ENCODE data around the gene AFDN. TPM values are rescaled to one million over a fixed set of nuclear protein-coding genes. Genes with fewer than 3 reads are reported as not detected.

Gene AFDN
- total RNA-seq, 6 donors from 2014 or later = 149 to 517 (median 265) TPM

DNA sequence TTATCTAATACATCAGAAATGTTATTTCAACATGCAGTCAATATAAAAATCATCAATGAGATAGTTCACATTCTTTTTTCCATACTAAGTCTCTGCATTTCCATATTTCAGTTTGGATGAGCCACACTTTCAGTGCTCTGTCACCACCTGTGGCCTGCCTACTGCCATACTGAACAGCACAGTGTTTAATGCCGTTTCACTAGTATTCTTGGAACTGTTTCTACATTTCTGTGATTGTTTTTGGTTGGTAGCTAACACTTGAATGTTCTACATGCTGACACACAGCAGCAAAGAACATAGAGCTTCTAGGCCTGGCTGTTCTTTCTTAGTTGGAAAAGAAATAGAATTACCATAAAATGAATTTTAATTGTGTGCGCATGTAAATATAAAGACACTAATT lies 109.3 kb downstream of the AFDN start:
- TF ChIP-seq POLR2AphosphoS5 (IDR thresholded peaks at IDR 0.05) (no peak), EP300 (IDR thresholded peaks at IDR 0.05) (no peak)
- ATAC-seq (ENCODE audit: low FRiP score in 2 of 2) (no peak), DNase-seq (no peak)
- peaks cover 8 to 22% (median 16%) of the 10 kb centered on the region in 4 donors for H3K4me1 ChIP-seq
- WGBS, 2 donors = 85% methylated on average over 2 of the region's 2 CpGs
- no peaks in the 10 kb centered on the region for H3K27me3 ChIP-seq
- H3K36me3 ChIP-seq = peaks cover 0 to 19% (median 4%) of the 10 kb centered on the region in 4 donors
- H3K4me3 ChIP-seq = no peak overlapping the region
- no peaks in the 10 kb centered on the region for H3K9me3 ChIP-seq
- H3K27ac ChIP-seq = no peak overlapping the region

DNA sequence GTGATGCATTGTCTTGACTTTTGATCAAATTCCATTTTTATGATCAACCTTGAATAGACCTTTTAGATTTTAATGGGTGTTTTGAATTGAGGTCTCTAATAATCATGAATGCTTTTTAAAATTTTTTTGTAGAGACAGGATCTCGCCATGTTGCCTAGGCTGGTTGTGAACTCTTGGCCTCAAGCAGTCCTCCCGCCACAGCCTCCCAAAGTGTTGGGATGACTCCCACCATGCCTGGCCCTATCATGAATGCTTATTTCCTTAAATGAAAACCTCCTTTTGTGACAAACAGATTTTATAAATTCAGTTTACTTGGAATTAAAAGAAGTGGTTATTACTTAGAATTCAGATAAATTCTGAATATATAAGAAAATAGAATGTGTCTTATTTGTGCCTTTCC lies 110.6 kb downstream of the AFDN start:
- ATAC-seq (ENCODE audit: low FRiP score in 2 of 2) (no peak), DNase-seq (no peak)
- no peak overlapping the region for H3K27ac ChIP-seq
- no peaks in the 10 kb centered on the region for H3K9me3 ChIP-seq
- no peak overlapping the region for H3K4me3 ChIP-seq
- TF ChIP-seq EP300 (IDR thresholded peaks at IDR 0.05) = no peak
- TF ChIP-seq, protein P1, sequence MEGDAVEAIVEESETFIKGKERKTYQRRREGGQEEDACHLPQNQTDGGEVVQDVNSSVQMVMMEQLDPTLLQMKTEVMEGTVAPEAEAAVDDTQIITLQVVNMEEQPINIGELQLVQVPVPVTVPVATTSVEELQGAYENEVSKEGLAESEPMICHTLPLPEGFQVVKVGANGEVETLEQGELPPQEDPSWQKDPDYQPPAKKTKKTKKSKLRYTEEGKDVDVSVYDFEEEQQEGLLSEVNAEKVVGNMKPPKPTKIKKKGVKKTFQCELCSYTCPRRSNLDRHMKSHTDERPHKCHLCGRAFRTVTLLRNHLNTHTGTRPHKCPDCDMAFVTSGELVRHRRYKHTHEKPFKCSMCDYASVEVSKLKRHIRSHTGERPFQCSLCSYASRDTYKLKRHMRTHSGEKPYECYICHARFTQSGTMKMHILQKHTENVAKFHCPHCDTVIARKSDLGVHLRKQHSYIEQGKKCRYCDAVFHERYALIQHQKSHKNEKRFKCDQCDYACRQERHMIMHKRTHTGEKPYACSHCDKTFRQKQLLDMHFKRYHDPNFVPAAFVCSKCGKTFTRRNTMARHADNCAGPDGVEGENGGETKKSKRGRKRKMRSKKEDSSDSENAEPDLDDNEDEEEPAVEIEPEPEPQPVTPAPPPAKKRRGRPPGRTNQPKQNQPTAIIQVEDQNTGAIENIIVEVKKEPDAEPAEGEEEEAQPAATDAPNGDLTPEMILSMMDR (IDR thresholded peaks at IDR 0.05) = no peak
- TF ChIP-seq POLR2AphosphoS5 (IDR thresholded peaks at IDR 0.05) = no peak
- TF ChIP-seq POLR2A (IDR thresholded peaks at IDR 0.05) = no peak
- no peaks in the 10 kb centered on the region for H3K27me3 ChIP-seq
- 94 to 95% methylated on average over 2 of the region's 2 CpGs for WGBS, 2 donors
- H3K36me3 ChIP-seq = peaks cover 0 to 19% (median 1%) of the 10 kb centered on the region in 4 donors
- peaks cover 0 to 22% (median 13%) of the 10 kb centered on the region in 4 donors for H3K4me1 ChIP-seq

DNA sequence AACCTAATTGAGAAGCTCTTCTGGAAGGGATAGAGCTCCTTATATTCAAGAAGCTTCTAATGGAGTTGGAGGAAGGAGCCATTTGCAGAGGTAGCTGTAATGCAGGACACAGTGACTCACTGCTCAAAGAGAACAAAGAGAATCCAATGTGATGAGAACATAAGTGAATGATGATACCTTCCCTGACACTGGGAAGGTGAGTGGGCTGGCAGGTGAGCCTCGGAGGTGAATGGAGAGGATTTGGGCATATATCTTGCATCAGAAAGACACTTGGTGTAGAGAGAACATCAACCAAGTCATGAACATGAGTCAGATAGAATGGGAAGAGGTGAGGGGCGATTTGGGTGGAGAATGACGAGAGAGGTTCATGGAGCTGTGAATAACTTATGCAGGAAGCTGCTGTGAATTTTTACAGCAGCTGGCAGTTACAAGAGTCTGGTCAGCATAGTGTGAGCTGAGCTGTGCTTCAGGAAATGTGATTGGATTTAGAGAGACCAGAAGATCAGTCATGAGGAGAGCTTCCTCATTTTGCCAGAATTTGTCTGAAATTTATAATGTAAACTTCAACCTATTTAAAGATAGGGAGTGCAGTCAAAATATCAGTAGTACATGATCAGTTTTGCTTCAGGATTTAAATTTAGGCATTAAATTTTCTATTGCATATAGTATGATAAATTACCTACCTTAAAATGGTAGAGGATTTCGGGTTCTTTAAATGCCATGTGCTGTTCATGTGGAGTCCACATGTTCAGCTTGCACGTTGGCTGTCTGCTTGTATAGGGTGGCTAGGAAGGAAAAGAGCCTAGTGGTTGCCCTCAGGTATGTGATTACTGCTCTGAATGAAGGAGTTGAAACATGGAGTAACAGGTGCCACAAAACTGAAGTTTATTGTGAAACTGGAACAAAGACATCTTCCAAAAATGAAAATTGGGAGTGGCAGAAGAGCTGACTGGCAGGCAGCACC lies 111.5 kb downstream of the AFDN start:
- H3K4me3 ChIP-seq = no peak overlapping the region
- H3K36me3 ChIP-seq = peaks cover 0 to 26% (median 2%) of the 10 kb centered on the region in 4 donors
- no peak overlapping the region for H3K27ac ChIP-seq
- TF ChIP-seq POLR2AphosphoS5 (IDR thresholded peaks at IDR 0.05) (no peak), POLR2A (IDR thresholded peaks at IDR 0.05) (no peak), EP300 (IDR thresholded peaks at IDR 0.05) (no peak)
- TF ChIP-seq, protein P1 (IDR thresholded peaks at IDR 0.05) = no peak
- peak in 1 of 2 donors; percentile 51 for ATAC-seq (ENCODE audit: low FRiP score in 2 of 2)
- WGBS, 2 donors = 64 to 80% methylated on average over 5 of the region's 5 CpGs
- no peaks in the 10 kb centered on the region for H3K9me3 ChIP-seq
- no peaks in the 10 kb centered on the region for H3K27me3 ChIP-seq
- peaks cover 0 to 14% (median 6%) of the 10 kb centered on the region in 4 donors for H3K4me1 ChIP-seq
- no peak for DNase-seq

DNA sequence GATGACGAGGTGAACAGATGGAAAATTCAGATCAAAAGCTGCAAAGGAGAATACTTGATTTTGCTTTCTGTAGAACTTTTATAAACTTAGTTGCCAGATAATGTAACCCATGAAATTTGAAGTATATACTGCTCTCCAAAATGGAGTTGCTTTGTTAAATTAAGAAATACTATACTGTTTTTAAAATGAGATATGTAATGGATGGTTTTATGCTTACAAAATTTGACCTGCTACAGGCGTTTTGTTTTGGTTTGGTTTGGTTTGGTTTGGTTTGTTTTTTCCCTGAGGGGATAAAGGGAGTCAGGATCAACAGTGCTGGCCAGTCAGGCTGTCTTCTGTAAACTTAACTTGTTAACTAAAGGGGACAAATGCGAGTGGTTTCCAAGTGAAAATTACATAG lies 115.1 kb downstream of the AFDN start:
- Histone ChIP-seq H3K4me3 (no peak overlapping the region), H3K4me1 (peaks cover 0 to 2% (median 0%) of the 10 kb centered on the region in 4 donors), H3K36me3 (peaks cover 16 to 47% (median 23%) of the 10 kb centered on the region in 4 donors), H3K27me3 (no peaks in the 10 kb centered on the region), H3K9me3 (no peaks in the 10 kb centered on the region), H3K27ac (no peak overlapping the region)
- DNase-seq = no peak
- TF ChIP-seq POLR2A (IDR thresholded peaks at IDR 0.05) = no peak
- 75 to 87% methylated on average over 3 of the region's 3 CpGs for WGBS, 2 donors
- ATAC-seq (ENCODE audit: low FRiP score in 2 of 2) = no peak

DNA sequence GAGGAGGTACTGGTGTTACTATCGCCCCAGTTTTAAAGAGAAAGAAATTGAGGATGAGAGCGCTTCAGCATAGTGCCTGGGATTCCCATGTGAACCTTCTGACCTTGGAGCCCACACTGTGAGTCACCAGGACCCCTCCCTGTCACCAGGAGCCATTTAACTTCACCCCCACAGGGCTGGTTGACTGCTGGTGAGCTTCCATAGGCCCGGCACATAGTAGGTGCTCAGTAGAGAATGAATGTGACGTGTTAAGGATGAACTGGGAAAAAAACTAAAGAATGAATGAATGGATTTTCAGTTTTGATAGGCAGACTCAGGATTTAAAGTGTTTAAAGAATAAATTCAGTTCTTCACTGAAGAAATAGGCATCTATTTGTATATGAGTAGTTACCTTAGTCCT lies 117.4 kb downstream of the AFDN start:
- 95 to 97% methylated on average over 4 of the region's 4 CpGs for whole genome bisulfite sequencing, 2 donors
- Histone ChIP-seq H3K9me3 (no peaks in the 10 kb centered on the region), H3K4me3 (no peak overlapping the region), H3K4me1 (no peaks in the 10 kb centered on the region), H3K36me3 (peaks cover 24 to 66% (median 33%) of the 10 kb centered on the region in 4 donors), H3K27me3 (no peaks in the 10 kb centered on the region), H3K27ac (no peak overlapping the region)
- DNase-seq = no peak
- ATAC-seq (ENCODE audit: low FRiP score in 2 of 2) = no peak
- TF ChIP-seq, protein P1 (IDR thresholded peaks at IDR 0.05) = no peak
- TF ChIP-seq POLR2A (IDR thresholded peaks at IDR 0.05) (no peak), POLR2AphosphoS5 (IDR thresholded peaks at IDR 0.05) (no peak)

Data from upper lobe of left lung (tissue), 6 donors.